ENCODE results near the gene MECR. TPM values are rescaled to one million over a fixed set of nuclear protein-coding genes. Genes with fewer than 3 reads are reported as not detected.

MECR gene
- total and polyA plus RNA-seq, 10 of the 15 experiments (the other 5 are each of a cell fraction or from before 2014, with no cell fraction given): 7.6 to 66.3 (median 38.7) TPM

DNA sequence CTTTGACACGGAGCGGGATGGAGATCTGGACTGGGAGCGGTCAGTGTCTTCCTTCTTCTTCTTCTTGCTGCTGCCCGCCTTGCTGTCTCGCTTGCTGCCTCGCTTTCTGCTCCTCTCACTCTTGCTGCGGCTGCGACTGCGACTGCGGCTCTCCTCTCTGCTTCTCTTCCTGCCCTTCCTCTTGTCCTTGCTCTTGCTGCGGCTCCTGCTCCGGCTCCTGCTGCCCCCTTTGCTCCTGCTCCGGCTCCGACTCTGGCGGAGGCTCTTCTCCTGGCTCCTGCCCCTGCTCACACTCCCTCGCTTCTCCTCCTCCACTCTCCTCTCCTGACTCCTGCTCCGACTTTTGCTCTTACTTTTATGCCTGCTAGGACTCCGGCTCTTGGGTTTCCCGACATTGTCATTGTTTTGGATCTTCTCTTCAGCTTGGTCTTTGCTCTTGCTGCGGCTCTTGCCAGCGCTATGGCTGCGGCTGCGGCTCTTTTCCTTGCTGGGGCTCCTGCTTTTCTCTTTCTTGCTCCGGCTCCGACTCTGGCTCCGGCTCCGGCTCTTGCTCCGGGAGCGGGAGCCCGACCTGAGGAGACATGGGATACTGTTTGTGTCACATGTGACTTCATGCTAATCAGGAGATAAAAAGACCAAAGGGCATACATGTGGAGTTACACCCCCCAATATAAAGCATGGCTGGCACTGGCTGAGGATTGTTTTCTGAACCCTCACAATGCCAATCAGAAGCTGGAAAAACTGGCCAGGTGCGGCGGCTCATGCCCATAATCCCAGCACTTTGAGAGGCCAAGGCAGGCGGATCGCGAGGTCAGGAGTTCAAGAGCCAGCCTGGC lies 81.9 kb downstream of the MECR start:
- ChIA-PET CTCF (no interaction called here), POLR2A (no interaction called here), RAD21 (ENCODE audit: unreplicated experiment) (no interaction called here), SMC1A (ENCODE audit: uncharacterized antibody, unreplicated experiment) (no interaction called here)
- H2AFZ ChIP-seq (ENCODE audit: control insufficient read depth, low read depth, low read length): no peak overlapping the region
- H3K27me3 ChIP-seq (replicated peaks in 1 of 2; ENCODE audit: control insufficient read depth in 2 of 2, insufficient read depth in 2 of 2, low read length in 1 of 2): no peaks in the 10 kb centered on the region
- H3K27ac ChIP-seq (ENCODE audit: control insufficient read depth, insufficient read depth): no peak overlapping the region
- no peak overlapping the region for H3K4me3 ChIP-seq
- WGBS (ENCODE audit: insufficient coverage, insufficient replicate concordance, low lambda C conversion rate, missing lambda C conversion rate): 98% methylated on average over 31 of the region's 35 CpGs
- no peaks in the 10 kb centered on the region for H3K4me1 ChIP-seq (ENCODE audit: control insufficient read depth, insufficient read depth, low read length)
- ATAC-seq (no peak), DNase-seq (ENCODE audit: low read depth, low spot score) (no peak), FAIRE-seq (no peak)
- no TSS peak for BruUV-seq (replicated peaks)
- no peaks in the 10 kb centered on the region for H3K9me3 ChIP-seq (replicated peaks; ENCODE audit: control insufficient read depth, insufficient read depth, low read length)
- TF ChIP-seq ZNF217 (IDR thresholded peaks at IDR 0.05) (no peak), ATF7 (IDR thresholded peaks at IDR 0.05; ENCODE audit: low read depth) (no peak), POLR2A (IDR thresholded peaks at IDR 0.05; ENCODE audit: low read depth, low read length) (peak; percentile 28; the same call in 1 of the 2 replicates)
- intact Hi-C loops (cut with micrococcal nuclease; ENCODE audit: unreplicated experiment) (no loop called here), in situ Hi-C loops (cut with MboI) (no loop called here)
- no peaks in the 10 kb centered on the region for H3K79me2 ChIP-seq (ENCODE audit: control insufficient read depth, insufficient read depth, low read length)
- H3K36me3 ChIP-seq (ENCODE audit: control insufficient read depth in 2 of 2, insufficient read depth in 2 of 2, low read length in 1 of 2): peaks cover 31 to 46% of the 10 kb centered on the region in 2 experiments
- no peak overlapping the region for H3K4me2 ChIP-seq (ENCODE audit: control insufficient read depth, insufficient read depth)
- no peaks in the 10 kb centered on the region for H4K20me1 ChIP-seq (ENCODE audit: control insufficient read depth, insufficient read depth)
- H3K9ac ChIP-seq (ENCODE audit: control insufficient read depth, insufficient read depth, low read length): no peak overlapping the region

DNA sequence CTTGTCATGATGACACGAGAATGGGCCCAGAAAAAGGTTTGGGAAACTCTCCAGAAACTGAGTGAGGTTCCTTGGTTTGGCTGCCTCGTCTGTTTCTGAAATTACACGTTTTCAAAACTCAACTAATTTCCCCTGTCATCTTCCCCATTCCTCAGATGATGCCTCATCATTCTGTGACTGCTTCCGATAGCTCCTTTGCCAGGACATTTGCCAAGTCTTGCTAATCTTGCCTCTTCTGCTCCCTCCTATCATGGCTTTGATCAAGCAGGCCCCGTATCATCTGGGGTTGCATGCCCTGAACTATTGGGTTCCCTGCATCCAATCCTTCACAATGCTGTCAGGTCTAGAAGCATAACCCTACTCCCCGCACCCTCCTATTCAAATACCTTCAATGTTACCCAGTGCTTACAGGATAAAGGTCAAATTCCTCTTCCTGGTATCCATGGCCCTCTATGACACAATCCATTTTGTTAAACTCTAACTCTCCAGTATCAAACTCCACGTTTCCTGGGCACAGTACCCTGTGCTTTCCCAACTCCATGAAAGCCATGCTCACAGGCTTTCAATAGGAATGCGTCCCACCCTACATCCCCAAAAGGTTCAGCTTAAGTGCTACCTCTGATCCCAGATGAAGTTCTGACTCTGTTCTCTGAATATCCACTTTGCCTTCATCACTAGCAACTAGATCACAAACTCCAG lies 84.8 kb downstream of the MECR start:
- Histone ChIP-seq H3K27ac (ENCODE audit: control insufficient read depth, insufficient read depth) (no peak overlapping the region), H2AFZ (ENCODE audit: control insufficient read depth, low read depth, low read length) (no peak overlapping the region), H3K4me3 (no peak overlapping the region), H3K9me3 (replicated peaks; ENCODE audit: control insufficient read depth, insufficient read depth, low read length) (no peaks in the 10 kb centered on the region), H3K4me1 (ENCODE audit: control insufficient read depth, insufficient read depth, low read length) (no peaks in the 10 kb centered on the region), H3K4me2 (ENCODE audit: control insufficient read depth, insufficient read depth) (no peak overlapping the region), H3K79me2 (ENCODE audit: control insufficient read depth, insufficient read depth, low read length) (no peaks in the 10 kb centered on the region), H4K20me1 (ENCODE audit: control insufficient read depth, insufficient read depth) (no peaks in the 10 kb centered on the region), H3K9ac (ENCODE audit: control insufficient read depth, insufficient read depth, low read length) (no peak overlapping the region), H3K27me3 (replicated peaks in 1 of 2; ENCODE audit: control insufficient read depth in 2 of 2, insufficient read depth in 2 of 2, low read length in 1 of 2) (no peaks in the 10 kb centered on the region), H3K36me3 (ENCODE audit: control insufficient read depth in 2 of 2, insufficient read depth in 2 of 2, low read length in 1 of 2) (peaks cover 20 to 31% of the 10 kb centered on the region in 2 experiments)
- in situ Hi-C loops (cut with MboI) (no loop called here), intact Hi-C loops (cut with micrococcal nuclease; ENCODE audit: unreplicated experiment) (no loop called here)
- no TSS peak for BruUV-seq (replicated peaks)
- RAD21 ChIA-PET (ENCODE audit: unreplicated experiment): interaction anchor here (0.6 kb wide), 1 partner anchor 38 kb away, joined by 3 read pairs; no protein-coding TSS in a partner anchor
- CTCF ChIA-PET: no interaction called here
- POLR2A ChIA-PET: no interaction called here
- SMC1A ChIA-PET (ENCODE audit: uncharacterized antibody, unreplicated experiment): no interaction called here
- FAIRE-seq: no peak
- no peak for ATAC-seq
- DNase-seq (ENCODE audit: low read depth, low spot score): no peak
- TF ChIP-seq, protein P1, sequence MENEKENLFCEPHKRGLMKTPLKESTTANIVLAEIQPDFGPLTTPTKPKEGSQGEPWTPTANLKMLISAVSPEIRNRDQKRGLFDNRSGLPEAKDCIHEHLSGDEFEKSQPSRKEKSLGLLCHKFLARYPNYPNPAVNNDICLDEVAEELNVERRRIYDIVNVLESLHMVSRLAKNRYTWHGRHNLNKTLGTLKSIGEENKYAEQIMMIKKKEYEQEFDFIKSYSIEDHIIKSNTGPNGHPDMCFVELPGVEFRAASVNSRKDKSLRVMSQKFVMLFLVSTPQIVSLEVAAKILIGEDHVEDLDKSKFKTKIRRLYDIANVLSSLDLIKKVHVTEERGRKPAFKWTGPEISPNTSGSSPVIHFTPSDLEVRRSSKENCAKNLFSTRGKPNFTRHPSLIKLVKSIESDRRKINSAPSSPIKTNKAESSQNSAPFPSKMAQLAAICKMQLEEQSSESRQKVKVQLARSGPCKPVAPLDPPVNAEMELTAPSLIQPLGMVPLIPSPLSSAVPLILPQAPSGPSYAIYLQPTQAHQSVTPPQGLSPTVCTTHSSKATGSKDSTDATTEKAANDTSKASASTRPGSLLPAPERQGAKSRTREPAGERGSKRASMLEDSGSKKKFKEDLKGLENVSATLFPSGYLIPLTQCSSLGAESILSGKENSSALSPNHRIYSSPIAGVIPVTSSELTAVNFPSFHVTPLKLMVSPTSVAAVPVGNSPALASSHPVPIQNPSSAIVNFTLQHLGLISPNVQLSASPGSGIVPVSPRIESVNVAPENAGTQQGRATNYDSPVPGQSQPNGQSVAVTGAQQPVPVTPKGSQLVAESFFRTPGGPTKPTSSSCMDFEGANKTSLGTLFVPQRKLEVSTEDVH (IDR thresholded peaks at IDR 0.05; ENCODE audit: low read depth, partially characterized antibody): no peak
- peak; percentile 61 for TF ChIP-seq POLR2A (IDR thresholded peaks at IDR 0.05; ENCODE audit: low read depth, low read length)
- TF ChIP-seq, protein P2, sequence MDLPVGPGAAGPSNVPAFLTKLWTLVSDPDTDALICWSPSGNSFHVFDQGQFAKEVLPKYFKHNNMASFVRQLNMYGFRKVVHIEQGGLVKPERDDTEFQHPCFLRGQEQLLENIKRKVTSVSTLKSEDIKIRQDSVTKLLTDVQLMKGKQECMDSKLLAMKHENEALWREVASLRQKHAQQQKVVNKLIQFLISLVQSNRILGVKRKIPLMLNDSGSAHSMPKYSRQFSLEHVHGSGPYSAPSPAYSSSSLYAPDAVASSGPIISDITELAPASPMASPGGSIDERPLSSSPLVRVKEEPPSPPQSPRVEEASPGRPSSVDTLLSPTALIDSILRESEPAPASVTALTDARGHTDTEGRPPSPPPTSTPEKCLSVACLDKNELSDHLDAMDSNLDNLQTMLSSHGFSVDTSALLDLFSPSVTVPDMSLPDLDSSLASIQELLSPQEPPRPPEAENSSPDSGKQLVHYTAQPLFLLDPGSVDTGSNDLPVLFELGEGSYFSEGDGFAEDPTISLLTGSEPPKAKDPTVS (IDR thresholded peaks at IDR 0.05; ENCODE audit: low read depth, low read length): no peak
- no peak for TF ChIP-seq CHD1 (IDR thresholded peaks at IDR 0.05; ENCODE audit: low read depth, low read length)
- WGBS (ENCODE audit: insufficient coverage, insufficient replicate concordance, low lambda C conversion rate, missing lambda C conversion rate): 90% methylated on average over 8 of the region's 8 CpGs
